Natural killer cell (primary cell): ENCODE measurements around the gene KCNK5. TPM values are rescaled to one million over a fixed set of nuclear protein-coding genes. Genes with fewer than 3 reads are reported as not detected.

Source experiments
- ATAC-seq, 3 donors: fragments of 150-1000 bp in 2 of 3; fragments of 200-7000 bp in 1 of 3; cut with Tn5 transposase; 1 replicate in 1 of 3; 2 replicates in 2 of 3; pipeline ENCODE4 v1.10.0; 2021; ENCODE audit warnings: mild to moderate bottlenecking in 2 of 3, moderate library complexity in 2 of 3
- DNase-seq, 2 donors: peaks; one replicate each; pipeline versions ENCODE4 v3.0.0 to v3.0.0-alpha.2; 2013 to 2021; ENCODE audit warnings: mixed read lengths in 1 of 2
- H3K27ac ChIP-seq: one replicate; pipeline ENCODE4 v1.5.1; 2013; ENCODE audit warnings: mild to moderate bottlenecking, low read length
- H3K27me3 ChIP-seq: one replicate; pipeline ENCODE4 v1.6.1; 2013; ENCODE audit warnings: low read length; ENCODE audit not compliant: control insufficient read depth, insufficient read depth
- H3K36me3 ChIP-seq: one replicate; pipeline ENCODE4 v1.6.1; 2013; ENCODE audit warnings: low read length; ENCODE audit not compliant: control insufficient read depth, insufficient read depth
- H3K4me1 ChIP-seq: one replicate; pipeline ENCODE4 v1.6.1; 2013; ENCODE audit warnings: low read length; ENCODE audit not compliant: control insufficient read depth, insufficient read depth
- H3K4me3 ChIP-seq: one replicate; pipeline ENCODE4 v1.5.1; 2013; ENCODE audit warnings: low read length
- H3K9me3 ChIP-seq: one replicate; pipeline ENCODE4 v1.6.1; 2013; ENCODE audit warnings: low read length; ENCODE audit not compliant: control insufficient read depth, insufficient read depth
- H3K27ac Mint-ChIP-seq, 2 donors: one replicate each; pipeline ENCODE4 v1.8.0; 2022; ENCODE audit warnings: mild to moderate bottlenecking in 2 of 2, mixed read lengths in 2 of 2, moderate library complexity in 1 of 2
- H3K27me3 Mint-ChIP-seq, 2 donors: one replicate each; pipeline ENCODE4 v1.8.0; 2022; ENCODE audit warnings: low read depth in 2 of 2, mixed read lengths in 2 of 2
- H3K36me3 Mint-ChIP-seq: one replicate; pipeline ENCODE4 v1.8.0; 2022; ENCODE audit warnings: mixed read lengths
- H3K4me1 Mint-ChIP-seq, 2 donors: one replicate each; pipeline ENCODE4 v1.8.0; 2022; ENCODE audit warnings: mixed read lengths in 2 of 2
- H3K4me3 Mint-ChIP-seq: one replicate; pipeline ENCODE4 v1.8.0; 2022; ENCODE audit warnings: mild to moderate bottlenecking, moderate library complexity, mixed read lengths
- H3K9me3 Mint-ChIP-seq, 2 donors: one replicate each; pipeline ENCODE4 v1.8.0; 2022; ENCODE audit warnings: mixed read lengths in 2 of 2
- WGBS: methylation state at CpG from one replicate; pipeline ENCODE4 v1.1.7; 2013; ENCODE audit warnings: missing lambda C conversion rate; ENCODE audit not compliant: insufficient coverage; 5-methylcytosine and 5-hydroxymethylcytosine counted together
- intact Hi-C: fragments of 100-400 bp; cut with micrococcal nuclease; formaldehyde crosslinking; loops from one replicate; pipeline ENCODE4 v1.14.2; 2022
- total RNA-seq, 4 donors: library from RNA; stranded (reverse); fragments of 120-200 nt in 1 of 4; gene quantifications; one replicate each; pipeline versions ENCODE4 v1.2.3 to v1.2.4, GENCODE V29; 2013 to 2022
- TF ChIP-seq, protein P1 (sequence below): fragments of 200-600 bp; IDR thresholded peaks from one replicate; pipeline ENCODE4 v1.8.0; 2022; ENCODE audit warnings: antibody characterized with exemption

Gene KCNK5
- total RNA-seq, 3 donors from 2014 or later (not counting 1 experiment from before 2014, with no cell fraction given), result 0.16 to 0.50 TPM; not detected in 1

GRCh38 chr6:39171489-39172376 lies 57.5 kb downstream of the KCNK5 start:
- no peak for DNase-seq

DNA sequence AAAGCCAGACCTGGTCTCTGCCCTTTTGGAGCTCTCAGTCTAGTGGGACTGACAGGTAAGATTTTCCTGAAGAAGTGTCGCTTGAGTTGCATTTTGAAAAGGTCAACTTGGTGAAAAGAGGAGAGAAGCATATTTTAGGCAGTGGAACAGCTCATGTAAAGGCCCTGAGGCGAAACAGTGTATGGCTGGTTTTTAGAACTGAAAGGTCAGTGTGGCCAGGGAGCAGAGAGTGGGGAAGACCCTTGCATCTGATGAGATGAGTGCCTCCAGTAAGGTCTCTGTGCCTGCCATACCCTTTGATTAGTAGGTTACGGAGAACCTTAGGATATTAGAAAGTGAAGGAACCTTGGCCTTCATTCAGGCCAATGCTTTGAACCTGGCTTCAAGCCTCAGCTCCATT lies 58.4 kb downstream of the KCNK5 start:
- Histone ChIP-seq H3K27me3 (no peaks in the 10 kb centered on the region), H3K9me3 (peaks cover 5% of the 10 kb centered on the region), H3K4me3 (no peak overlapping the region), H3K27ac (no peak overlapping the region), H3K36me3 (no peaks in the 10 kb centered on the region), H3K4me1 (peaks cover 6% of the 10 kb centered on the region)
- H3K9me3 Mint-ChIP-seq, result no peaks in the 10 kb centered on the region
- H3K27me3 Mint-ChIP-seq, result peaks cover 8 to 10% of the 10 kb centered on the region in 2 donors
- DNase-seq (no peak), ATAC-seq (no peak)
- WGBS, result 91% methylated on average over 3 of the region's 3 CpGs
- no peaks in the 10 kb centered on the region for H3K36me3 Mint-ChIP-seq
- no peak overlapping the region for H3K27ac Mint-ChIP-seq
- no peak overlapping the region for H3K4me3 Mint-ChIP-seq
- TF ChIP-seq, protein P1, sequence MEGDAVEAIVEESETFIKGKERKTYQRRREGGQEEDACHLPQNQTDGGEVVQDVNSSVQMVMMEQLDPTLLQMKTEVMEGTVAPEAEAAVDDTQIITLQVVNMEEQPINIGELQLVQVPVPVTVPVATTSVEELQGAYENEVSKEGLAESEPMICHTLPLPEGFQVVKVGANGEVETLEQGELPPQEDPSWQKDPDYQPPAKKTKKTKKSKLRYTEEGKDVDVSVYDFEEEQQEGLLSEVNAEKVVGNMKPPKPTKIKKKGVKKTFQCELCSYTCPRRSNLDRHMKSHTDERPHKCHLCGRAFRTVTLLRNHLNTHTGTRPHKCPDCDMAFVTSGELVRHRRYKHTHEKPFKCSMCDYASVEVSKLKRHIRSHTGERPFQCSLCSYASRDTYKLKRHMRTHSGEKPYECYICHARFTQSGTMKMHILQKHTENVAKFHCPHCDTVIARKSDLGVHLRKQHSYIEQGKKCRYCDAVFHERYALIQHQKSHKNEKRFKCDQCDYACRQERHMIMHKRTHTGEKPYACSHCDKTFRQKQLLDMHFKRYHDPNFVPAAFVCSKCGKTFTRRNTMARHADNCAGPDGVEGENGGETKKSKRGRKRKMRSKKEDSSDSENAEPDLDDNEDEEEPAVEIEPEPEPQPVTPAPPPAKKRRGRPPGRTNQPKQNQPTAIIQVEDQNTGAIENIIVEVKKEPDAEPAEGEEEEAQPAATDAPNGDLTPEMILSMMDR, result no peak
- intact Hi-C loops, result no loop called here
- peaks cover 5 to 7% of the 10 kb centered on the region in 2 donors for H3K4me1 Mint-ChIP-seq

More at GRCh38 chr6:39171489-39172376, 57.5 kb downstream of the KCNK5 start:
- Histone ChIP-seq H3K4me1 (peaks cover 1% of the 10 kb centered on the region), H3K4me3 (no peak overlapping the region), H3K9me3 (peaks cover 5% of the 10 kb centered on the region), H3K27me3 (no peaks in the 10 kb centered on the region), H3K36me3 (no peaks in the 10 kb centered on the region), H3K27ac (no peak overlapping the region)
- H3K27me3 Mint-ChIP-seq, result peaks cover 5 to 9% of the 10 kb centered on the region in 2 donors
- H3K36me3 Mint-ChIP-seq, result peaks cover 3% of the 10 kb centered on the region
- H3K4me3 Mint-ChIP-seq, result no peak overlapping the region
- WGBS, result 86% methylated on average over 4 of the region's 4 CpGs
- intact Hi-C loops, result no loop called here
- TF ChIP-seq, protein P1, result no peak
- no peak overlapping the region for H3K27ac Mint-ChIP-seq
- H3K9me3 Mint-ChIP-seq, result peaks cover 0 to 1% of the 10 kb centered on the region in 2 donors
- ATAC-seq, result no peak
- H3K4me1 Mint-ChIP-seq, result peaks cover under 1 to 2% of the 10 kb centered on the region in 2 donors

GRCh38 chr6:39170389-39170788 lies 58.9 kb downstream of the KCNK5 start:
- no peak overlapping the region for H3K27ac Mint-ChIP-seq
- no peak for DNase-seq
- H3K27me3 Mint-ChIP-seq, result peaks cover 8 to 10% of the 10 kb centered on the region in 2 donors
- H3K4me3 Mint-ChIP-seq, result no peak overlapping the region
- Histone ChIP-seq H3K4me3 (no peak overlapping the region), H3K36me3 (no peaks in the 10 kb centered on the region), H3K27me3 (no peaks in the 10 kb centered on the region), H3K27ac (no peak overlapping the region), H3K4me1 (peaks cover 6% of the 10 kb centered on the region), H3K9me3 (peaks cover 5% of the 10 kb centered on the region)
- H3K36me3 Mint-ChIP-seq, result no peaks in the 10 kb centered on the region
- H3K9me3 Mint-ChIP-seq, result no peaks in the 10 kb centered on the region
- TF ChIP-seq, protein P1, result no peak
- H3K4me1 Mint-ChIP-seq, result peaks cover 5 to 7% of the 10 kb centered on the region in 2 donors
- no peak for ATAC-seq
- intact Hi-C loops, result no loop called here
